ENCODE data around the gene SPATA7.

DNA sequence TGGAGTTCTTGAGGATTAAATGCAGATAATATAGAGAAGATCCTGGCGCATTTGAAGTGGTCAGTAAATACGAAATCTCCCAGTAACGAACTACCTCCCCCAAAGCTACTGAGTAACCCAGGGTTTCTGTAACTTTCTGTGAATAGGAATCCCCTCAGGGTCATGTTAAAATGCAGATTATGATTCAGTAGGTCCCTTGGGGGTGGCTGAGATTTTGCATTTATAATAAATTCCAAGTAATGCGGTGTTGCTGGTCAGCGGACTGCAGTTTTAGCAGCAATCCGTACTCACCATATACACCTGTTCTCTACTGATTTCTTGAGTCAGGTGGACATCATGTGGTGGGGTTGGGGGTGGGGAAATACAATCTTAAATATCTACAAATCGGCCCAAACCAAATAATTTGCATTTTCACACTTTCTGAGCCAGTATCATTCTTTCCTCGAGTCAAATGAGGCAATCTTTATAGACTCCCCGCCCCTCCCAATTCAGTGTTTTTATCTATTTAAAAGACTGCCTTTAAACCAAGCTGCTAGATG lies 868 bp downstream of the SPATA7 start:
- TF ChIP-seq CTCF (conservative IDR thresholded peaks at IDR 0.05; ENCODE audit: low read depth in 2 of 2) = no peak
- TF ChIP-seq, protein P1, sequence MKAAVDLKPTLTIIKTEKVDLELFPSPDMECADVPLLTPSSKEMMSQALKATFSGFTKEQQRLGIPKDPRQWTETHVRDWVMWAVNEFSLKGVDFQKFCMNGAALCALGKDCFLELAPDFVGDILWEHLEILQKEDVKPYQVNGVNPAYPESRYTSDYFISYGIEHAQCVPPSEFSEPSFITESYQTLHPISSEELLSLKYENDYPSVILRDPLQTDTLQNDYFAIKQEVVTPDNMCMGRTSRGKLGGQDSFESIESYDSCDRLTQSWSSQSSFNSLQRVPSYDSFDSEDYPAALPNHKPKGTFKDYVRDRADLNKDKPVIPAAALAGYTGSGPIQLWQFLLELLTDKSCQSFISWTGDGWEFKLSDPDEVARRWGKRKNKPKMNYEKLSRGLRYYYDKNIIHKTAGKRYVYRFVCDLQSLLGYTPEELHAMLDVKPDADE (IDR thresholded peaks at IDR 0.05) = no peak
- TF ChIP-seq ZNF462 (CRISPR knock-in tag; IDR thresholded peaks at IDR 0.05) = no peak

Measured in GM23338 (cell line).